Endothelial cell of umbilical vein (primary cell): ENCODE data around the gene TSHZ1. TPM values are rescaled to one million over a fixed set of nuclear protein-coding genes. Genes with fewer than 3 reads are reported as not detected.

Source experiments
- BruUV-seq: library from RNA; stranded (reverse); fragments of 400-500 nt; replicated peaks from 2 replicates; lab custom pipeline; 2021; lab: Mats Ljungman, UMichigan
- CTCF ChIA-PET: fragments of 300-600, 350-600 bp; sonication (Branson Sonifier 250); formaldehyde crosslinking; loops from one replicate; lab custom pipeline; 2021; ENCODE audit warnings: antibody characterized with exemption, inconsistent platforms; lab: Charles Lee
- POLR2A ChIA-PET: fragments of 300-600, 350-600 bp; sonication (Branson Sonifier 250); formaldehyde crosslinking; loops from one replicate; lab custom pipeline; 2021; ENCODE audit warnings: antibody characterized with exemption, inconsistent platforms; lab: Charles Lee
- DNase-seq: peaks from one replicate; pipeline ENCODE4 v3.0.0-alpha.2; 2011; ENCODE audit warnings: low read depth, low spot score
- FAIRE-seq: peaks from 2 replicates; lab custom pipeline; 2011; peaks lifted over from hg19 to GRCh38; lab: Jason Lieb, UNC
- H2AFZ ChIP-seq: 2 replicates; pipeline ENCODE4 v1.6.0; 2012; ENCODE audit warnings: low read depth, low read length, control low read depth, inconsistent platforms
- H3K27ac ChIP-seq: 2 replicates; pipeline ENCODE4 v1.5.1; 2011; ENCODE audit warnings: low read depth, mild to moderate bottlenecking, control low read depth, low read length, moderate library complexity; ENCODE audit not compliant: insufficient read depth
- H3K27me3 ChIP-seq, 2 experiments: 2 replicates each; pipeline versions ENCODE4 v1.6.0 to v1.6.1; 2011; ENCODE audit warnings: low read length in 2 of 2, mixed read lengths in 1 of 2; ENCODE audit not compliant: control insufficient read depth in 2 of 2, insufficient read depth in 2 of 2
- H3K36me3 ChIP-seq, 2 experiments: 2 replicates in 1 of 2; 3 replicates in 1 of 2; pipeline ENCODE4 v1.5.1; 2011; ENCODE audit warnings: low read length in 2 of 2, mild to moderate bottlenecking in 1 of 2, moderate library complexity in 1 of 2; ENCODE audit not compliant: control insufficient read depth in 2 of 2, insufficient read depth in 2 of 2; ENCODE audit errors: extremely low read depth in 1 of 2
- H3K4me1 ChIP-seq: 3 replicates; pipeline ENCODE4 v1.5.1; 2011; ENCODE audit warnings: mild to moderate bottlenecking, low read length; ENCODE audit not compliant: control insufficient read depth, insufficient read depth; ENCODE audit errors: extremely low read depth
- H3K4me2 ChIP-seq: 2 replicates; pipeline ENCODE4 v1.6.1; 2011; ENCODE audit warnings: low read length, control low read depth, mixed read lengths; ENCODE audit not compliant: insufficient read depth
- H3K4me3 ChIP-seq, 3 experiments: fragments of 200-600 bp in 1 of 3; sonication (generic), shearing (Covaris generic) in 1 of 3; replicated peaks in 1 of 3; 2 replicates each; pipeline ENCODE4 v1.5.1; 2011 to 2016; ENCODE audit warnings: control low read depth in 3 of 3, low read length in 3 of 3, mild to moderate bottlenecking in 2 of 3, inconsistent platforms in 1 of 3, low read depth in 1 of 3, moderate library complexity in 1 of 3; ENCODE audit not compliant: insufficient read depth in 1 of 3
- H3K79me2 ChIP-seq: 2 replicates; pipeline ENCODE4 v1.6.0; 2012; ENCODE audit warnings: low read length, inconsistent platforms; ENCODE audit not compliant: control insufficient read depth, insufficient read depth
- H3K9ac ChIP-seq: replicated peaks from 2 replicates; pipeline ENCODE3; 2011; ENCODE audit warnings: low read length, control low read depth; ENCODE audit not compliant: insufficient read depth; ENCODE audit errors: extremely low read depth
- H3K9me1 ChIP-seq: replicated peaks from 3 replicates; pipeline ENCODE4 v1.6.0; 2011; ENCODE audit warnings: mild to moderate bottlenecking, low read length; ENCODE audit not compliant: control insufficient read depth, insufficient read depth; ENCODE audit errors: extremely low read depth
- H3K9me3 ChIP-seq: replicated peaks from 2 replicates; pipeline ENCODE4 v1.5.1; 2012; ENCODE audit warnings: low read length, inconsistent platforms; ENCODE audit not compliant: control insufficient read depth, insufficient read depth
- H4K20me1 ChIP-seq: replicated peaks from 2 replicates; pipeline ENCODE3; 2011; ENCODE audit warnings: mild to moderate bottlenecking, low read length; ENCODE audit not compliant: control insufficient read depth, insufficient read depth; ENCODE audit errors: extremely low read depth
- CTCF ChIP-seq, 2 donors: IDR thresholded peaks; 1 replicate in 1 of 2; 2 replicates in 1 of 2; pipeline ENCODE4 v1.5.1; 2011; ENCODE audit warnings: low read length in 2 of 2, mild to moderate bottlenecking in 2 of 2, moderate library complexity in 2 of 2, control low read depth in 1 of 2, inconsistent platforms in 1 of 2, low read depth in 1 of 2; ENCODE audit not compliant: insufficient read depth in 1 of 2; ENCODE audit errors: extremely low read depth in 1 of 2
- EZH2 ChIP-seq: IDR thresholded peaks from 2 replicates; pipeline ENCODE4 v1.6.1; 2012; ENCODE audit warnings: borderline replicate concordance, low read depth, mild to moderate bottlenecking, moderate library complexity, low read length, inconsistent platforms; ENCODE audit not compliant: severe bottlenecking
- FOS ChIP-seq: IDR thresholded peaks from 2 replicates; pipeline ENCODE4 v1.6.1; 2011; ENCODE audit warnings: mild to moderate bottlenecking, low read length, moderate library complexity, borderline replicate concordance; ENCODE audit not compliant: insufficient read depth
- GATA2 ChIP-seq: IDR thresholded peaks from 2 replicates; pipeline ENCODE4 v1.7.0; 2011; ENCODE audit warnings: low read depth, mild to moderate bottlenecking, moderate library complexity, mixed read lengths, low read length; ENCODE audit not compliant: insufficient read length, insufficient read depth
- JUN ChIP-seq: IDR thresholded peaks from 2 replicates; pipeline ENCODE4 v1.6.1; 2011; ENCODE audit warnings: borderline replicate concordance, low read depth; ENCODE audit not compliant: insufficient read length, insufficient read depth
- MAX ChIP-seq: IDR thresholded peaks from 2 replicates; pipeline ENCODE4 v1.6.1; 2011; ENCODE audit not compliant: insufficient read depth, insufficient read length
- MYC ChIP-seq: IDR thresholded peaks from one replicate; pipeline ENCODE4 v1.6.1; 2011; ENCODE audit warnings: mild to moderate bottlenecking, low read depth, low read length
- POLR2A ChIP-seq: IDR thresholded peaks from 2 replicates; pipeline ENCODE4 v1.6.1; 2012; ENCODE audit warnings: low read depth, mild to moderate bottlenecking, control low read depth, low read length
- POLR2AphosphoS5 ChIP-seq: IDR thresholded peaks from 2 replicates; pipeline ENCODE4 v1.6.1; 2012; ENCODE audit warnings: low read depth, mild to moderate bottlenecking, control low read depth, low read length, moderate library complexity; ENCODE audit not compliant: insufficient read depth
- dilution Hi-C: fragments of 300-500 bp; cut with MboI; formaldehyde crosslinking; loops from one replicate; pipeline ENCODE4 v1.15.0; 2019; ENCODE audit warnings: low sequenced_read_pairs; ENCODE audit not compliant: extremely low pct_ligation_motif_present
- intact Hi-C: fragments of 100-400 bp; cut with micrococcal nuclease; formaldehyde crosslinking; loops from one replicate; pipeline ENCODE4 v1.10.0; 2022
- polyA plus RNA-seq, 4 experiments: library from polyadenylated mRNA; depleted of rRNA in 3 of 4; stranded (reverse) in 3 of 4; unstranded in 1 of 4; fragments of >200 nt; gene quantifications; 2 replicates each; pipeline versions ENCODE4 v1.2.1 to v1.2.3, GENCODE V29; 2011 to 2012; ENCODE audit warnings: missing spikeins in 1 of 4
- total RNA-seq: library from RNA; stranded (reverse); gene quantifications from 2 replicates; pipeline ENCODE4 v1.2.3, GENCODE V29; 2021

Gene TSHZ1
- total and polyA plus RNA-seq, 2 donors (not counting 3 experiments of a cell fraction or from before 2014, with no cell fraction given) = 4.2 to 10.2 TPM

GRCh38 chr18:75230163-75231052 is 19.8 kb downstream of the TSHZ1 start:
- Histone ChIP-seq H3K36me3 (peaks cover 0 to 3% of the 10 kb centered on the region in 2 experiments), H3K9me1 (no peaks in the 10 kb centered on the region), H3K4me2 (peak overlapping the region; percentile 56), H3K9me3 (no peaks in the 10 kb centered on the region), H3K9ac (peak overlapping the region; percentile 21), H3K79me2 (peaks cover 6% of the 10 kb centered on the region), H3K27ac (peak overlapping the region; percentile 66), H3K4me1 (peaks cover 43% of the 10 kb centered on the region), H4K20me1 (no peaks in the 10 kb centered on the region), H2AFZ (peak overlapping the region; percentile 56), H3K4me3 (peak overlapping the region in 1 of 3 experiments; percentile 9), H3K27me3 (no peaks in the 10 kb centered on the region)
- no TSS peak for BruUV-seq
- dilution Hi-C loops = no loop called here
- intact Hi-C loops = loop anchor here (1.0 kb wide), 3 partner anchors 17 to 21 kb away; partner anchors contain the start of gene PTGR3
- peak; percentile 97 for FAIRE-seq
- DNase-seq = peak; percentile 86
- ChIA-PET CTCF (interaction anchor here (0.6 to 2.4 kb wide), 15 partner anchors 9 to 578 kb away, joined by 3 to 10 read pairs (median 4); partner anchors contain the start of gene TSHZ1), POLR2A (interaction anchor here (1.1 kb wide), 1 partner anchor 9 kb away, joined by 3 read pairs; no protein-coding TSS in a partner anchor)
- TF ChIP-seq JUN (peak; percentile 81), FOS (peak; percentile 78), EZH2 (no peak), MYC (no peak), POLR2AphosphoS5 (peak; percentile 84), MAX (peak; percentile 12), POLR2A (no peak), CTCF (IDR thresholded peaks at IDR 0.05; ENCODE audit: extremely low read depth in 1 of 2, insufficient read depth in 1 of 2, low read depth in 1 of 2, low read length in 2 of 2) (no peak), GATA2 (peak; percentile 7)
